ENCODE data around the gene UQCRQ. TPM values are rescaled to one million over a fixed set of nuclear protein-coding genes. Genes with fewer than 3 reads are reported as not detected.

UQCRQ gene
- total RNA-seq = 187 TPM

DNA sequence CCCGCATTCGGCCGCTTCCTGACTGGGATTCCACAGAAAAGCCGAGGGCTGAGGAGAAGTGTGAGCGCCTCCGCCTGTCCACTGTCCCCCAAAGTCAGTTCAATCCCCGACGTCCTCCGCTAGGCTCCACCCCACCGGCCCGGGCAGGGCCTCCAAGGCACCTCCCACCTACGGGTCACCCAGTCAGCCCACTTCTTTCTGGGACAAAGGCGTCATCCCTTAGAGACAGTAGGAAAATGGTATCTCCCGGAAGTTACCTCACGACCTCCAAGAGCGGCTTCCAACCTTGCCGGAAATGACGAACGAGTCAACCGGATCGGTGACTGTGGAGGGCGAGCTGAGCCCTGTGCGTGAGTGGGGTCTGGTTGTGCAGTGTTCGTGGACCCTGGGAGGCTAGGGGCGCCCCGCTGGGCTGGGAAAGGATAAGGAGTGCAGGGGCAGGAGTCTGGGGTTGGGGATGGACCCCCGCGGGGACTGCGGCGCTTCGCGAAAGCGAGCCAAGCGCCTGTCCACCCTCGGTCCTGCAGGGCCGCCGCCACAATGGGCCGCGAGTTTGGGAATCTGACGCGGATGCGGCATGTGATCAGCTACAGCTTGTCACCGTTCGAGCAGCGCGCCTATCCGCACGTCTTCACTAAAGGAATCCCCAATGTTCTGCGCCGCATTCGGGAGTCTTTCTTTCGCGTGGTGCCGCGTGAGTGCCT, at the start of gene UQCRQ, which contains the start of gene GDF9:
Gene UQCRQ (plus strand): TSS at position 301 of the 704 bp plus-strand sequence. CDS start 240 bp downstream, at position 541.
Gene GDF9 (minus strand): TSS at position 128 of the 704 bp plus-strand sequence. CDS start 1,936 bp downstream, outside the sequence.
- intact Hi-C loops (cut with DNase I) = no loop called here
- peak; percentile 100 for ATAC-seq
- peak; percentile 95 for DNase-seq (ENCODE audit: low spot score)

- DNase-seq (ENCODE audit: low spot score) = no peak
- ATAC-seq = no peak
- intact Hi-C loops (cut with DNase I) = no loop called here
Observed at GRCh38 chr5:132817011-132817410, 49.4 kb upstream of the UQCRQ start.

DNA sequence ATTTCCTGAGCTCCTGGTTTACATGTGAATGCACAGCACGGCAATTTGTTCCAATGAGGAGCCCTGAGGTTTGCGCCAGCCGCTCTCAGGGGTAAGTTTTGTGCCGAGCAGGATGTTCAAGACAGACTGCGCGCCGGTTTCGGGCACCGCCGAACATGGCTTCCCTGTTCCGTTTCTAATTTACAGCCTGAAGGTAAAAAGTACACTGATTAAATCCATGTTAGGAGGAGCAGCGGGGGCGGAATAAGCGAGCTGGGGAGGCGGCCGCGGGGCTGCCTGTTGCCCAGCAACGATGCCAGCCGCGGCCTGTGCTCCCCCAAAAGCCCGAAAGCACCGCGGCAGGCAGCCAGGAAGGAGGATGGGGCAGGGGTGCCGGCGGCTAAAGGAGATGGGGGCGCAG, 47.0 kb upstream of the UQCRQ start:
- ATAC-seq (no peak), DNase-seq (ENCODE audit: low spot score) (no peak)
- intact Hi-C loops (cut with DNase I) = no loop called here

DNA sequence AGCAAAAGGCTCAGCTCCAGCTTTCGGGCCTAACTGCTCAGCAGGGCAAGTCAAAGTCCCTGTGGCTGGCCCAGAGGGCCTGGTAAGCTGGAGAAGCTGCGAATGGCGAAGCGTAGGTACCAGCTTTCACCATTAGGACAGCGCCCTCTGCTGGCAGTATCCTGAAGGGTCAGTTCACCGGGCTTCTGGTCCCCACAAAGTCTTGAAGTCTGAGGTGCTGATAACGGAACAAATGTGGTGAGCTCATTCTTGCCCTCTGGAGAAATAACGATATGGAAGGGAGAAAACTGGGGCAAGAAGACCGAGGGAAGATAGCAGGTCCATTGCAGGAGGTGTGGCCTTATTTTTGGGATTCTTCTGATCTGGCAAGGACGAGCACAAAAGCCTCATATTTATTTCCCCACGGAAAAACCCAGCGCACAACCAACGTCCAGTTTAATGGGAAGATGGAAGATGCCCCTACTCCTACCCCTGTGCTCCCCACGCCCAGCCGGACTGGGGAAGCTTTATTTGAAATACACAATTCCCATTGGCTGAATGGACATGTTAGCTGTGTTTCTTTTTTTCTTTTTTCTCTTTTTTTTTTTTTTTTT, 46.2 kb upstream of the UQCRQ start:
- ATAC-seq = peak; percentile 77
- intact Hi-C loops (cut with DNase I) = no loop called here
- DNase-seq (ENCODE audit: low spot score) = peak; percentile 97

DNA sequence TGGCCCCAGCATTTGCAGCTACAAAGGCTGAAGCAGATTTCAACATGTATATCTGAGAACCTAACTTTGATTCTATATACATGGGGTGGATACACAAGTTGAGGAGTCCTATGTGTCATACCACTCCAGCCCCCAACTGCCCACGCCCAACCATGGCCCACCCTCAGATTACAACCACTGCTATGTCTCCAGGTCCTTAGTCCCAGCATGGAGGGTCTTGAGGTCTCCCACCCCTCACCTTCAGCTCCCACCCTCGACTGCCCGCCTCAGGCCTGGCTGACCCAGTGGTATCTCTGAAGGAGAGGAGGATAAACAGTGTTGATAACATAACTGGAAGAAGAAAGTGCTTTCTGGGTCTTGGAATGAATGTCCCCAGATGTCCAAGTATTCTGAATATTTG, 45.1 kb upstream of the UQCRQ start:
- no peak for DNase-seq (ENCODE audit: low spot score)
- peak; percentile 1 for ATAC-seq
- intact Hi-C loops (cut with DNase I) = no loop called here

DNA sequence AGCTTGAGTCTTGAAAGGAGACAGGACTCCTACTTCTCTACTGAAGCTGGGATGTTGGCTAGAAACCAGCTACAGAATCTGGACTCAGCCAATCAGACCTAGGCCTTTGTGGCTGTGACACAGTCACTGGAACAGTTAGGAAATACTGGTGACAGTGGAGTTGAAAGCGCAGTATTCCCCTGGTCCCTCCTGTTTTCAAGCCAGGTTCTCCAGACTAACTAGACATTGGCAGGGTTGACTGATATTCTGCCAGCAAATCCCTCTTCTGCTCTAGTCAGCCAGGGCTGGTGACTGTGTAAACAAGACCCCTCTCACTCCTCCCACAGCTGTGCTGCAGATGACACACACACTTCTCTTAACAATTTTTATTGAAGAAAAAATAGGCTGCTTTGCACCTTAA, 44.7 kb upstream of the UQCRQ start:
- DNase-seq (ENCODE audit: low spot score) = no peak
- intact Hi-C loops (cut with DNase I) = no loop called here
- peak; percentile 79 for ATAC-seq

- ATAC-seq = no peak
- DNase-seq (ENCODE audit: low spot score) = no peak
- intact Hi-C loops (cut with DNase I) = no loop called here
Observed at GRCh38 chr5:132822650-132823480, 43.6 kb upstream of the UQCRQ start.

DNA sequence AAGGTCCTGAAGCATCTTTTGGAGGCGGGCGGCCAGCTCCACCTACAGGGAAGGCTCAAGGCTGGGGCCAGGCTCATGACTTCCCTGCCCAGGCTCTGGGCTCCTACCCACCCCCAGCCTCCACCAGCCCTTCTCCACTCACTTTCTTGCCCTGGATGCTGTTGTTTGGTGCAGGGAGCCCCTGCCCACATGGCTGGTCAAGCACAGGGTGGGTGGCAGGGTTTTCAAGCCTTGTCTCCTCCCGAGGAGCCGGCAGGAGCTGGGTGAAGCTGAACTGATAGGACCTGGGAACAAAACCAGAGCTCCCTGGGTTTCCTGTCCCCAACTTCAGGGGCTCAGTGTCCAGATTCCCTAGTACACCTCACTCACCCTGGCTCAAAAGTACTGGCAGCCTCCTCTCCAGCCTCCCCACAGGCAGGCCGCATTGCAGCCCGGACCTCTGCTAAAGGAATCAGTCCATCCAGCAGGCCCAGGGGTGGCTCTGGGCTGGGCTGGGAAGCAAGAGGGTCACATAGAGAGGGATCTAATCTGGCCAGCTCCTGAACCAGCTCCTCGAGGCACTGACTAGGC, 42.9 kb upstream of the UQCRQ start:
- ATAC-seq = no peak
- DNase-seq (ENCODE audit: low spot score) = no peak
- intact Hi-C loops (cut with DNase I) = no loop called here

GRCh38 chr5:132824426-132824825, 42.0 kb upstream of the UQCRQ start:
- DNase-seq (ENCODE audit: low spot score) = no peak
- intact Hi-C loops (cut with DNase I) = no loop called here
- no peak for ATAC-seq

DNA sequence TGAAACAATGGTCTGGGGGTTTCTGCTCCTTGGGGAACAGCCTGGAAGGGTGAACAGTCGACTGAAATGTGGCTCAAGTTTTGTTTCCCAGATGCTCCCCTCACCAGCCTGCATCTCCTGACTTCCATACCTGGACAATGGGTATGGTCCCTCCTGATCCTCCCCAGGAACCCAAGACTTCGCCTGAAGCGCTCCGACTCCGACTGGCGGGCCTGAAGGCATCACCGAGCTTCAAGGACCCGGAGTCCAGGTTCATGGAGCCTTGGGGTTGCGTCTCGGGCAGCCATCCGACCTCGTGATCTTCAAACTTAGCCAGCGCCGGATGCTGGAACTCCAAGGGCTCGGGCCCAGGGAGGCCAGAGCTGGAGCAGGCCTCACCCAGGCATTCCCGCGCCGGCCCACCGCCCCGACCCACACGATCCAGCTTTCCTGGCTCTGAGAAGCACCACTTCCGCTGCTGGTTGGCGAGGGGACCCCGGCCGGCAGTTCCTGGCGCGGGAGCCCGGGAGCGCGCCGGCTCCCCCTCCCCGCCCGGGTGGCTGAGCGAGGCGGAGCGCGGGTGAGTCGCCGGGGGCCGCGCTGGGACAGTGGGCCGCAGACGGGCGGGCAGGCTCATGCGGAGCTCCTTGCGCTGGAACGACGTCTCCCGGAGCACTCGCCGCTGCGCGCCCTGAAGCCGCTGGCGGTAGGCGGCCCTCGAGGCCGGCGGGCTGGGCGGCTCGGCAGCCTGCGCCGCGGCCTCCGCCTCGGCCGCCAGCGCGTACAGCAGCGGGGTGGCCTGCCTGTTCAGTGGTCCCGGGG, 41.2 kb upstream of the UQCRQ start:
- ATAC-seq = no peak
- intact Hi-C loops (cut with DNase I) = no loop called here
- no peak for DNase-seq (ENCODE audit: low spot score)

DNA sequence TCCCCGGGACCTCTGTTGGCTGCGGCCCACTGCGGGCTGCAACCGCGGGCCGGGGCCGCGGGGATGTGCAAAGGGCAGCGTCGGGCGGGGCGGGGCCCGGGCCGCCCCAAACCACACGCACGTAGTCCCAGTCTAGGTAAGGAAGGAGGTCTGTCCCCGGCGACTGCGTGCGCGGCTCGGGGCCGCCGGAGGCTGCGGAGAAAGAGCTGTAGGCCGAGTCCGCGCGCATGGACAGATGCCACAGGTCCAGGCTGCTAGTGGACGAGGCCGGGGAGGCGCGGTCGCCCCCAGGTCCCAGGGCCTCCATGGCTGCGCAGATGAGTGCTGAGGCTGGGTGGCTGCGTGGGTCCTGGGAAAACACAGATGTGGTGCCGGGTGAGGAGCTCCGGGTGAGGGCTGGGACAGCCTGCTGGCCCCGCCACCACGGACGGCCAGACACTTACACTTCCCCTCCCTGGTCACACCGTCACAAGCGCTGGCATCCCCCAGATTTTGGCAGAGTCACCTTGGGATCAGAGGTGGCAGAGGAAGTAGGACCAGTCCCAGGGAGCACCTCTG, 40.5 kb upstream of the UQCRQ start:
- intact Hi-C loops (cut with DNase I) = no loop called here
- ATAC-seq (no peak), DNase-seq (ENCODE audit: low spot score) (no peak)

DNA sequence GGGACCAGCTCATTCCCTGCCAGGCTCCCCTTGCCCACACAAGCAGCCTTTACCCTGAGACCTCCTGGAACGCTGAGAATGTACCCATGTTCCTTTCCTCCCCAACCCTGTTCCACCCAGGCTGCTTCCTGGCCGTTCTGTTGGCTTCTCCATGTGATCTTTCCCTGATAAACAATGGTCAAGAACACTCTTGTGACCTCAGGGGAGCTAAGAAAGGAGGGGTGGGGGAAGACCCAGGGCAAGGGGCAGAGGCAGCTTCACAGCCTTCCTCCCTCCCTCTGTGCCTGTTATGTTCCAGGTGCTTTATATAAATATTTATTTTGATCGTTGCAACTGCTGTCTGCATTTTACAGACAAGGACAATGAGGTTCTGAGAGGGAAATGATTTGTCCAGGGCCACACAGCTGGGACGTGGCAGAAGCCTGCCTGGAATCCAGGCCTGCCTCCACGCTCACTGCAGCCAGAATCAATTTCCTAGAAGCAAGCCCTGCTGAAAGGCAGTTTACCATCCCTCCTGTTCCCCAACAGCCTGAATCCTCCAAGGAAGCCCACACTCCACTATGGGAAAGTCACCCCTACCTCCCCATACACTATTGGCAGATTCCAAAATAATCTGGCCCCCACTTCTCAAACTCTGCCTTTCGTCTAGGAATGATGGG, 39.9 kb upstream of the UQCRQ start:
- ATAC-seq = no peak
- DNase-seq (ENCODE audit: low spot score) = no peak
- intact Hi-C loops (cut with DNase I) = no loop called here

- DNase-seq (ENCODE audit: low spot score) = no peak
- intact Hi-C loops (cut with DNase I) = no loop called here
Observed at GRCh38 chr5:132827943-132828673, 38.3 kb upstream of the UQCRQ start.

GRCh38 chr5:132828846-132829494, 37.5 kb upstream of the UQCRQ start:
- intact Hi-C loops (cut with DNase I) = no loop called here
- ATAC-seq = no peak
- no peak for DNase-seq (ENCODE audit: low spot score)

More at GRCh38 chr5:132827943-132828673, 38.3 kb upstream of the UQCRQ start:
- no peak for ATAC-seq

DNA sequence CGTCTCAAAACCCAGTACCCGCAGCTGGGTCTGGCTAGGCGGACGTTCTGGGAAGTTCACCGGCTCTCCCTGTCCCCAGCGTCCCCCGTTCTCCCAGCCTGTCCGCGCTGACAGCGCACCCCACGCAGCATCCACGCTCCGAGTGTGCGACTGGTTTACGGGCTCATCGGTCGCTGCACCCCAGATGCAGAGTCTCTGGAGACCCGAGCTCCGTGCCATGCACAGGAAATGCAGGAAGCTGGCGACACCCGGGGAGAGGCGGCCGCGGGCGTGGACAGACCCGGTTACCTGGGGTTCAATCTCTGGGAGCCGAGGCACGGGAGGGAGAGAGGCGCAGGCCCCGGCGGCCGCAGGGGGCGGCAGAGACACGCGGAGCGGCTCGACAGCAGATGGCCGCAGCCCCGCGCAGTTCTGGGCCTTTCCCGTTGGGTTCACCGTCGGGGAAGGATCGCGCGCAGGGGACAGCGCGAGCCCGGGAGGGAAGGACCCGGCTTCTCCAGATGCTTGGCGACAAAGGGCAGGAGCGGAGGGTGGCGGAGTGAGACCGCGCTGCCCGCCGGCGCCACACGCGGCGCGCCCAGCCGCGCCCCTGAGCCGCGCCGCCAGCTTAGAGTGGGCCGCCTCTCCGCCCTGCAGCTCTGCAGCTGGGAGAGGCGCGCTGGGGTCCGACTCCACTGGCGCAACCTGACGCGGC, 36.6 kb upstream of the UQCRQ start:
- peak; percentile 87 for DNase-seq (ENCODE audit: low spot score)
- ATAC-seq = peak; percentile 90
- intact Hi-C loops (cut with DNase I) = no loop called here

GRCh38 chr5:132830436-132831094, 35.9 kb upstream of the UQCRQ start, which contains the start of gene SHROOM1:
Gene SHROOM1 (minus strand): TSS chr5:132830647. CDS start chr5:132826140, 4,507 bp downstream.
- peak; percentile 81 for DNase-seq (ENCODE audit: low spot score)
- ATAC-seq = peak; percentile 74
- intact Hi-C loops (cut with DNase I) = no loop called here

Data from sciatic nerve (tissue), 2 donors.